Activated naive CD4-positive, alpha-beta T cell treated with anti-CD3 and anti-CD28 coated beads, Interleukin-2, amount 10 ng/mL, durations not matched to agents 7 days and 5 days (primary cell): ENCODE measurements around the gene ASH1L.
A peak's percentile ranks its signal among the peaks of the same experiment; 100 is the strongest.
"Not testable (repeated sequence)": the region's sequence is repeated elsewhere in the genome, so short reads cannot be mapped to it uniquely, and the experiment has no call there.

Source experiments
- CTCF ChIA-PET: fragments of 350-600 bp; sonication (Branson Sonifier 250); formaldehyde crosslinking; loops from one replicate; lab custom pipeline; 2021; ENCODE audit warnings: antibody characterized with exemption; lab: Charles Lee
- DNase-seq: peaks from one replicate; pipeline ENCODE4 v3.0.0-alpha.2; 2020
- H3K27ac Mint-ChIP-seq: one replicate; pipeline ENCODE4 v1.8.0; 2021; ENCODE audit warnings: mild to moderate bottlenecking, moderate library complexity, mixed read lengths
- H3K27me3 Mint-ChIP-seq: one replicate; pipeline ENCODE4 v1.8.0; 2021; ENCODE audit warnings: mild to moderate bottlenecking, mixed read lengths
- H3K36me3 Mint-ChIP-seq: one replicate; pipeline ENCODE4 v1.8.0; 2021; ENCODE audit warnings: mixed read lengths
- H3K4me1 Mint-ChIP-seq: one replicate; pipeline ENCODE4 v1.8.0; 2021; ENCODE audit warnings: mixed read lengths
- H3K4me3 Mint-ChIP-seq: one replicate; pipeline ENCODE4 v1.8.0; 2021; ENCODE audit warnings: mild to moderate bottlenecking, moderate library complexity, mixed read lengths
- H3K9me3 Mint-ChIP-seq: one replicate; pipeline ENCODE4 v1.8.0; 2021; ENCODE audit warnings: mixed read lengths

Gene ASH1L

DNA sequence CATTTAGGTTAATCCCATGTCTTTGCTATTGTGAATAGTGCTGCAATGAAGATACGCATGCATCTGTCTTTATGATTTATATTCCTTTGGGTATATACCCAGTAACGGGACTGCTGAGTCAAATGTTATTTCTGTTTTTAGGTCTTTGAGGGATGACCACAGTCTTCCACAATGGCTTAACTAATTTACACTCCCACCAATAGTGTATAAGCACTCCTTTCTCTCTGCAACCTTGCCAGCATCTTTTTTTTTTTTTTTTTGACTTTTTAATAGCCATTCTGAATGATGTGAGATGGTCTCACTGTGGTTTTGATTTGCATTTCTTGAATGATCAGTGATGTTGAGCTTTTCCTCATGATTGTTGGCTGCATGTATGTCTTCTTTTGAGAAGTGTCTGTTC is 33.5 kb downstream of the ASH1L start:
- no peak overlapping the region for H3K27ac Mint-ChIP-seq
- peaks cover 19% of the 10 kb centered on the region for H3K36me3 Mint-ChIP-seq
- DNase-seq: no peak
- no peaks in the 10 kb centered on the region for H3K27me3 Mint-ChIP-seq
- peaks cover 14% of the 10 kb centered on the region for H3K4me1 Mint-ChIP-seq
- H3K4me3 Mint-ChIP-seq: no peak overlapping the region
- CTCF ChIA-PET: no interaction called here
- H3K9me3 Mint-ChIP-seq: no peaks in the 10 kb centered on the region

DNA sequence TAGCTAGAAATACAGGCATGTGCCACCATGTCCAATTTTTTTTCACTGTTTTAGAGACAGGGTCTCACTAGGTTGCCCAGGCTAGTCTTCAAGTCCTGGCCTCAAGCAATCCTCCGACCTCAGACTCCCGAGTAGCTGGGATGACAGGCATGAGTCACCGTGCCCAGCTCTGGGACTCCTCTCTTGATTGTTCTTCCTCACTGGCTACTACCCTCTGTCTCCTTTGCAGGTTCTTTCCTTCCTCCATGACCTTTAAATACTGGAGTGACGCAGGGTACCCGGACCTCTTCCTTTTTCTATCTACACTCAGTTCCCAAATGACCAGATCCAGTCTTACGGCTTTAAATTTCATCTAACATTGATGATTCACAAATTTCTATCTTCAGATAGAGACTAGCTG is 34.9 kb downstream of the ASH1L start:
- Mint-ChIP-seq H3K36me3 (peaks cover 16% of the 10 kb centered on the region), H3K27ac (no peak overlapping the region), H3K9me3 (no peaks in the 10 kb centered on the region), H3K4me3 (no peak overlapping the region), H3K27me3 (no peaks in the 10 kb centered on the region), H3K4me1 (peaks cover 14% of the 10 kb centered on the region)
- CTCF ChIA-PET: no interaction called here
- no peak for DNase-seq

DNA sequence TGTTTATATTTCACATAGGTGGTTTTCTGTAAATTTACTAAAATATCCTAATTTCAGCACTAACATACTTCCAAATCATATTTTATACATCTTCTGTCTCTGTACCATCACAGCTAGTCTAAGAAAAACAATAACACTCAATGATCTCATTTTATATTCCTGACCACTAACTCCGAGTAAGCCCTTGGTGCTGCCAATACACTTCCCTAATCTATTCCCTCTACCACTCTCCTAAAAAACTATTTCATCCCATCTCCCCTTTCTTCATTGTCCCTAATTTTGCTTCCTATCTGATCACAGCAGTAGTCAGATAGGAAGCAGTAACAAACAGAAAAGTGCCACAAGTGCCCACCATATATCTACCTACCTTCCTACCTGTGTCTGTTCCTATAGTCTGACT is 36.2 kb downstream of the ASH1L start:
- peaks cover 16% of the 10 kb centered on the region for H3K4me1 Mint-ChIP-seq
- no peaks in the 10 kb centered on the region for H3K27me3 Mint-ChIP-seq
- no peak for DNase-seq
- no peak overlapping the region for H3K27ac Mint-ChIP-seq
- no peaks in the 10 kb centered on the region for H3K9me3 Mint-ChIP-seq
- H3K4me3 Mint-ChIP-seq: no peak overlapping the region
- H3K36me3 Mint-ChIP-seq: peaks cover 17% of the 10 kb centered on the region
- CTCF ChIA-PET: no interaction called here

DNA sequence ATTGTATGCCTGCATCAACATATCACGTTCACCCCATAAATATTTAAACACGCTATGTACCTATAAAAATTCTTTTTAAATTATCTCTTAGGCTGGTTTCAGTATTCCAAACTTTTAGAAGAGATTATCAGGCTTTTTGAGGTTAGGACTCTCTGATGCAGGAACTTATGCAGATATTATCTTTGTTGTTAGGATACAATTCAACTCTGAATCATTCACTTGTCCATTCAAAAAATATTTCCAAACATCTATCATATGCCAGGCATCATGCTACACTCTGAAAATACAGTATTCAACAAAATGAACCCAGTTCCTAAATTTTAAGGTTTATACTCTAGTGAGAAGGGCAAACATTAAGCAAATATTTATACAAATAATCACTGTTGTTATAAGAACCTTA is 40.5 kb downstream of the ASH1L start:
- Mint-ChIP-seq H3K36me3 (peaks cover 25% of the 10 kb centered on the region), H3K4me1 (peaks cover 21% of the 10 kb centered on the region)

DNA sequence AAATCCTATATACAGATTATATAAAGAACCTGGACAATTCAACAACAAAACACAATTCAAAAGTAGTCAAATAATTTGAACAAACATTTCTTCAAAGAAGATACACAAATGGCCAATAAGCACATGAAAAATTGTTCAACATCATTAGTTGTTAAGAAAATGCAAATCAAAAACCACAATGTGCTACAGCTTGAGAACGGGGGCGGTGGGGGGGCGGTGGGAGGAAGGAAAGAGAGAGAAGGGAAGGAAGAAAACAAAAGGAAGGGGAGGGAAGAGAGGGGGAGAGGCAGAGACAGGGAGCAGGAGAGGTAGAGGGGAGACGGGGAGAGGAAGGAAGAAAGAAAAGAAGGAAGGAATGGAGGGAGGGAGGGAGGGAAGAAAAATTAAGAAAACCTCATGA is 44.1 kb downstream of the ASH1L start:
- Mint-ChIP-seq H3K9me3 (no peaks in the 10 kb centered on the region), H3K27ac (no peak overlapping the region), H3K4me3 (no peak overlapping the region), H3K36me3 (peaks cover 36% of the 10 kb centered on the region), H3K4me1 (peaks cover 35% of the 10 kb centered on the region), H3K27me3 (no peaks in the 10 kb centered on the region)
- CTCF ChIA-PET: no interaction called here
- no peak for DNase-seq

More for the DNA sequence above, 40.5 kb downstream of the ASH1L start:
- H3K27ac Mint-ChIP-seq: no peak overlapping the region
- H3K9me3 Mint-ChIP-seq: no peaks in the 10 kb centered on the region
- no peak for DNase-seq
- H3K27me3 Mint-ChIP-seq: no peaks in the 10 kb centered on the region
- CTCF ChIA-PET: no interaction called here
- no peak overlapping the region for H3K4me3 Mint-ChIP-seq

DNA sequence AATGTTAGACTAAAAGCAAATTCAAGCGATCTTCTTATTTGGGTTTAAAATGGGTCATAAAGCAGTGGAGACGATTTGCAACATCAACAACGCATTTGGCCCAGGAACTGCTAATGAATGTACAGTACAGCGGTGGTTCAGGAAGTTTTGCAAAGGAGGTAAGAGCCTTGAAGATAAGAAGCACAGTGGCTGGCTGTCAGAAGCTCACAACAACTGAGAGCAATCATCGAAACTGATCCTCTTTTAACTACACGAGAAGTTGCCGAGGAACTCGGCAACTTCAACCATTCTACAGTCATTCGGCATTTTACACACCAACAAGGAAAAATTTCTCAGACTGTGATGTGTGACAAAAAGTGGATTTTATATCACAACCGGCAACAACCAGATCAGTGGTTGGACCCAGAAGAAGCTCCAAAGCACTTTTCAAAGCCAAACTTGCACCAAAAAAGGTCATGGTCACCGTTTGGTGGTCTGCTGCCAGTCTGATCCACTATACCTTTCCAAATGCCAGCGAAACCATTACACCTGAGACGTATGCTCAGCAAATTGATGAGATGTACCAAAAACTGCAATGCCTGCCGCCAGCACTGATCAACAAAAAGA is 47.9 kb downstream of the ASH1L start:
- Mint-ChIP-seq H3K9me3 (no peaks in the 10 kb centered on the region), H3K4me3 (peak overlapping the region; percentile 6), H3K36me3 (peaks cover 31% of the 10 kb centered on the region), H3K27me3 (no peaks in the 10 kb centered on the region), H3K4me1 (peaks cover 41% of the 10 kb centered on the region), H3K27ac (peak overlapping the region; percentile 82)
- CTCF ChIA-PET: interaction anchor here (0.6 to 1.3 kb wide), 2 partner anchors 12 to 21 kb away, joined by 5 read pairs; no protein-coding TSS in a partner anchor
- peak; percentile 36 for DNase-seq

DNA sequence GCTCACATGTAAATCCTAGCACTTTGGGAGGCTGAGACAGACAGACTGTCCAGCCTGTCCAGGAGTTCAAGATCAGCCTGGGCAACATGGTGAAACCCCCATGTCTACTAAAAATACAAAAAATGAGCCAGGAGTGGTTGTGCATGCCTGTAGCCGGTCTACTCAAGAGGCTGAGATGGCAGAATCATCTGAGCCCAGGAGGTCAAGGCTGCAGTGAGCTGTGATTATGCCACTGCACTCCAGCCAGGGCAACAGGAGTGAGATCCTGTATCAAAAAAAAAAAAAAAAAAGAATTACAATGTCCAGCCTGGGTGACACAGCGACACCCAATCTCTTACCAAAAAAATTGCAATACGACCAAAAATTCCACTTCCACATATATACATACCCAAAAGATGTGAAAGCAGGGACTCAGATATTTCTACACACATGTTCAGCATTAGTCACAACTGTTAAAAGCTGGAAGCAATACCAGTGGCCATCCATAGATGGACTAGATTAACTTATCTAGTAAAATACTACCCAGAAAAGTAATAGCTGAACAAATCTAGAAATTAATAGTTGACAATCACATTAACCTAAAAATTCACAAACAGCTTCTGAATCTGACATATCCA is 49.2 kb downstream of the ASH1L start:
- H3K36me3 Mint-ChIP-seq: peaks cover 25% of the 10 kb centered on the region
- no peaks in the 10 kb centered on the region for H3K27me3 Mint-ChIP-seq
- CTCF ChIA-PET: no interaction called here
- no peak overlapping the region for H3K27ac Mint-ChIP-seq
- H3K4me1 Mint-ChIP-seq: peaks cover 42% of the 10 kb centered on the region
- H3K9me3 Mint-ChIP-seq: no peaks in the 10 kb centered on the region
- no peak for DNase-seq
- H3K4me3 Mint-ChIP-seq: no peak overlapping the region

DNA sequence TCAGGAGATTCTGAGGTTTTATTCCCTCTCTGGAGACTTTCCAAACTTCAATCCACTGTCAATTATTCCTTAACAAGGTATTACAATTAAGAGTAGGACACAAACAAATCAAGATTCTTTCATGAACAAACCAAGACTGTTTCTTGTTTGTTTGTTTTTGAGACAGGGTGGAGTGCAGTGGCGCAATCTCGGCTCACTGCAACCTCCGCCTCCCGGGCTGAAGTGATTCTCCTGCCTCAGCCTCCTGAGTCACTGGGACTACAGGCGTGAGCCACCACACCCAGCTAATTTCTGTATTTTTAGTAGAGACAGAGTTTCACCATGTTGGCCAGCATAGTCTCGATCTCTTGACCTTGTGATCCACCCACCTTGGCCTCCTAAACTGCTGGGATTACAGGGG is 51.2 kb downstream of the ASH1L start:
- Mint-ChIP-seq H3K36me3 (peaks cover 24% of the 10 kb centered on the region), H3K4me1 (peaks cover 44% of the 10 kb centered on the region)
- DNase-seq, H3K9me3 Mint-ChIP-seq, H3K27ac Mint-ChIP-seq, H3K27me3 Mint-ChIP-seq, H3K4me3 Mint-ChIP-seq, CTCF ChIA-PET: not testable (repeated sequence)

DNA sequence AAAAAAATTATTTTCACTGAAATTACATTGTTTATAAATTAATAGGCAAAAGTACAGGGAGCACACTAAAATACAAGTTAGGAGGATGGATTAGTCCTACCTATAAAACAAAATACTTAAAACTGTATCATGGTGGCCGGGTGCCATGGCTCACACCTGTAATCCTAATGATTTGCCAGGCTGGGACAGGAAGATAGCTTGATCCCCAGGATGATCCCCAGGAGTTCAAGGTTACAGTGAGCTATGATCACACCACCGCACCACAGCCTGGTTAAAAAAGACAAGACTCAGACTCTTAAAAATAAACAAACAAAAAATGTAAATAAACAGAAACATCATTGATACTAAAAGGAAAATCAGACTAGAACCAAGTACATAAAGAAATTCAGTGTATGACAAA is 53.5 kb downstream of the ASH1L start:
- Mint-ChIP-seq H3K27ac (no peak overlapping the region), H3K4me1 (peaks cover 26% of the 10 kb centered on the region), H3K4me3 (no peak overlapping the region), H3K27me3 (no peaks in the 10 kb centered on the region), H3K9me3 (no peaks in the 10 kb centered on the region), H3K36me3 (peaks cover 14% of the 10 kb centered on the region)
- no peak for DNase-seq
- CTCF ChIA-PET: interaction anchor here (1.0 kb wide), 1 partner anchor 15 kb away, joined by 3 read pairs; no protein-coding TSS in a partner anchor

DNA sequence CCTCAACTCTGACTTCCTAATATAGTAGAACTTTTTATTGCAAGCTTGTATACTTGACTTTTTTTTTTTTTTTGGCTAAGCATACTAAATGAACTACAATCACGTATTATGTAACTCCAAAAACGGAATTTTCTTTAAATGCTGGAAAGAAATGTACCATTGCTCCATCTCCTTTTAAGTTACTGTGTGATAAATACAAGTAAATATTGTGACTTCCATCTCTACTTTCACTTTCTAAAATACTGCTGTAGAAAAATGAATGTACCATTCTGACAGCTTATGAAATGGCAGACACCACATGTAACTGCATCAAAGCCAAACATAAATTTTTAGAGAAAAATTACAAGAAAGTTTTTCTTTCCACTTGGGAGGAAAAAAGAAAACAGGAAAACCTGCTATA is 54.7 kb downstream of the ASH1L start:
- Mint-ChIP-seq H3K4me3 (no peak overlapping the region), H3K9me3 (no peaks in the 10 kb centered on the region), H3K27ac (peak overlapping the region; percentile 86), H3K27me3 (no peaks in the 10 kb centered on the region), H3K36me3 (peaks cover 12% of the 10 kb centered on the region), H3K4me1 (peaks cover 20% of the 10 kb centered on the region)
- CTCF ChIA-PET: interaction anchor here (0.6 to 2.0 kb wide), 2 partner anchors 257 to 517 kb away, joined by 3 to 6 read pairs; no protein-coding TSS in a partner anchor
- DNase-seq: no peak

DNA sequence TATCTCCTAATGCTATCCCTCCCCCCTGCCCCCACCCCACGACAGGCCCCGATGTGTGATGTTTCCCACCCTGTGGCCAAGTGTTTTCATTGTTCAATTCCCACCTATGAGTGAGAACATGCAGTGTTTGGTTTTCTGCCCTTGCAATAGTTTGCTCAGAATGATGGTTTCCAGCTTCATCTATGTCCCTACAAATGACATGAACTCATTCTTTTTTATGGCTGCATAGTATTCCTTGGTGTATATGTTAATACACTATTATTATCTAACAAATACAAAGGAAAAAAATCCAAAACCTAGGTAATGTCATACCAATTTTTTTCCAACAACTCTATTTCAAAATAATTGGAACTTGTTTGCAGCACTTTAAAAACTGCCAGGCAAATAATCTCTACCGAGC is 56.6 kb downstream of the ASH1L start:
- CTCF ChIA-PET, H3K4me3 Mint-ChIP-seq, H3K27ac Mint-ChIP-seq, H3K9me3 Mint-ChIP-seq, DNase-seq, H3K27me3 Mint-ChIP-seq, H3K36me3 Mint-ChIP-seq: not testable (repeated sequence)
- peaks cover 13% of the 10 kb centered on the region for H3K4me1 Mint-ChIP-seq

DNA sequence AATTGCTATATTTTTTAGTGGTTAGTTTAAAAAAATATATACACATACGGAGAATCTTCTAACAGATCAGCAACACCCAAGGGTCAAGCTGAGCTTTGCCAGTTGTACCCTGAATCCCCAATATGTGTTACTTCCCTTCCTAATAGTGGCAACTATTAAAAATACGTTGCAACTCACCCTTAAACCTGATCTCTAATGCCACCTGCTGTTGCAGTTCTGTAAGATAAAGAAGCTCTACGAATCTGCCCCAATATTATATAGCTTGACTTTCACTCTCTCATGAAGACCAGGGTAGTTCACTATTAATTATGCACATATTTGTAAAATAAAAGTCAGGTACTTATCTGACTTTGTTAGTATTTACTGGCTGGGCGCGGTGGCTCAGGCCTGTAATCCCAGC is 58.4 kb downstream of the ASH1L start:
- no peaks in the 10 kb centered on the region for H3K27me3 Mint-ChIP-seq
- CTCF ChIA-PET: interaction anchor here (0.7 kb wide), 1 partner anchor 49 kb away, joined by 3 read pairs; no protein-coding TSS in a partner anchor
- no peak overlapping the region for H3K4me3 Mint-ChIP-seq
- peaks cover 24% of the 10 kb centered on the region for H3K4me1 Mint-ChIP-seq
- DNase-seq: no peak
- H3K9me3 Mint-ChIP-seq: no peaks in the 10 kb centered on the region
- H3K27ac Mint-ChIP-seq: no peak overlapping the region
- H3K36me3 Mint-ChIP-seq: peaks cover 7% of the 10 kb centered on the region

DNA sequence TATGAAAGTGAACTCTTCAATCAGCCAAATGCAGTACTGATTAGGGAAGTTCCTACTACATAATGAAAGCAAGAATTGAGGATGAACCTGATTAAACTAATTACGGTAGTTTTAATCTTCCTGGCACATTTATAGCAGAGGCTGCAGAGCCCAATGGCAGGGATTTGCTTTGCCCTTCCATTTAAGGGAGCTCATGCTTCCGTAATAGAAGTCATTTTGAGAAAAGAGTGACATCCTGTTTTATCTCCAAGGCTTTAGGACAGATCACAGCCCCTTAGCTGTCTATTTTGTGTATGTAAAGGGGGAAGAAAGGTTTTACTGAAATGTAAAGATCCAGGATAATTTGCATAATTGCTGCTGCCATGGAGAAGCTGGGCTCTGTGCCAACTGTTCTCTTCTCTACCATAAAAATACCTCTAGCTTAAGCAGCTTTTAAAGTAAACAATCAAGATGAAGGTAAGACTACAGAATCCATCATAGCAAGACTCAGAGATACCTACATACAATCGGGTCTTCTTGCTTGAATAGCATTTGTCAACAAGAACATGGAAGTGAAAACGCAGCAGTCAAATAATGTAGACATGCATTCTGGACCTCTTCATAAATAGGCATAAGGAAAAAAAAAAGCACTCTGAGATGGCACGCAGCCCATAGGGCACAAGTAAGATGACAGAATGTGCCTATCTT is 62.5 kb downstream of the ASH1L start:
- CTCF ChIA-PET: interaction anchor here (0.7 kb wide), 1 partner anchor 33 kb away, joined by 3 read pairs; no protein-coding TSS in a partner anchor
- Mint-ChIP-seq H3K9me3 (no peaks in the 10 kb centered on the region), H3K4me1 (peaks cover 11% of the 10 kb centered on the region), H3K4me3 (no peak overlapping the region), H3K27ac (no peak overlapping the region), H3K27me3 (no peaks in the 10 kb centered on the region), H3K36me3 (peaks cover 3% of the 10 kb centered on the region)
- no peak for DNase-seq

DNA sequence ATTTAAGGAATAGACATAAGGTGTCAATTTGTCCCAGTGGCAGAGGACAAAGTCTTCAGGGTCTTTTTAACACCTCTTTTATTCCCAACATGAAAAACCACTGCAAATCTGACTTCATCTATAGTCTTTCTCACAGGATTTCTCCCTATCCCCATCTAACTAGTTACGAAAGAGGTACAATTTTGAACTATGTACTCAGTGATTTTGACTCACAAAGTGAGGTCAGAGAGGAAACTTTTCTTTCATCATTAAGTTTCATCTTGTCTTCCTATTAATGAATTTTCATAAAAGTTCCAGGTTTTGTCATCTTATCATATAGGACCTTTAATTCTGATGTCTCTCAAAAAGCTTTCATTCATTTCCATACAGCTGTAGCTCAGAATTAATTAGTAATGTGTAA is 63.3 kb downstream of the ASH1L start:
- Mint-ChIP-seq H3K27ac (no peak overlapping the region), H3K27me3 (no peaks in the 10 kb centered on the region), H3K4me1 (peaks cover 11% of the 10 kb centered on the region), H3K36me3 (peaks cover 3% of the 10 kb centered on the region), H3K4me3 (no peak overlapping the region), H3K9me3 (no peaks in the 10 kb centered on the region)
- CTCF ChIA-PET: no interaction called here
- DNase-seq: no peak

DNA sequence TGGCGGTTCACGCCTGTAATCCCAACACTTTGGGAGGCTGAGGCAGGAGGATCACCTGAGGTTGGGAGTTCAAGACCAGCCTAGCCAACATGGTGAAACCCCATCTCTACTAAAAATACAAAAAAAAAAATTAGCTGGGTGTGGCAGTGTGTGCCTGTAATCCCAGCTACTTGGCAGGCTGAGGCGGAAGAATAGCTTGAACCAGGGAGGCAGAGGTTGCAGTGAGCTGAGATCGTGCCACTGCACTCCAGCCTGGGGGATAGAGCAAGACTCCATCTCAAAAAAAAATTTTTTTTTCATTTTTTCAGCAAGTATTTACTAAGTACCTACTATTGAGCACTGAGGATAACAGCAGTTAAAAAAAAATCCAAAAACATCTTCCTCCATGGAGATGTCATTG is 69.0 kb downstream of the ASH1L start:
- H3K27ac Mint-ChIP-seq, DNase-seq, H3K4me1 Mint-ChIP-seq, H3K9me3 Mint-ChIP-seq, H3K36me3 Mint-ChIP-seq, H3K27me3 Mint-ChIP-seq, H3K4me3 Mint-ChIP-seq, CTCF ChIA-PET: not testable (repeated sequence)
